K562 (cell line): Measurements from ENCODE around the gene SLC7A14. TPM values are rescaled to one million over a fixed set of nuclear protein-coding genes. Genes with fewer than 3 reads are reported as not detected.

Experiments
- ADNP ChIP-seq: fragments of 200-800 bp; sonication (Bioruptor generic); IDR thresholded peaks from 2 replicates; pipeline ENCODE4 v1.6.1; 2016; ENCODE audit warnings: missing genetic modification characterization, missing compliant biosample characterization
- DACH1 ChIP-seq: fragments of 450-650 bp; IDR thresholded peaks from 2 replicates; pipeline ENCODE4 v1.6.1; 2018; ENCODE audit not compliant: partially characterized antibody
- GATA2 ChIP-seq: sonication (generic); formaldehyde crosslinking; IDR thresholded peaks from 2 replicates; pipeline ENCODE4 v1.4.0; 2020; ENCODE audit warnings: mild to moderate bottlenecking, missing genetic modification reagents
- RAD21 ChIP-seq, 2 experiments: fragments of 250-450 bp in 1 of 2; fragments of 450-650 bp in 1 of 2; sonication (Bioruptor Pico) in 1 of 2; formaldehyde crosslinking in 1 of 2; IDR thresholded peaks in 1 of 2; conservative IDR thresholded peaks in 1 of 2; 2 replicates each; pipeline versions ENCODE4 v1.4.0 to v1.8.0; 2020 to 2022; ENCODE audit warnings: mild to moderate bottlenecking in 2 of 2, moderate library complexity in 1 of 2
- SMC3 ChIP-seq: conservative IDR thresholded peaks from 2 replicates; pipeline ENCODE4 v1.6.1; 2011; ENCODE audit warnings: low read depth, low read length, improper control_type of control experiment; ENCODE audit not compliant: insufficient read depth
- SRSF3 ChIP-seq: fragments of 200-400 bp; formaldehyde crosslinking; IDR thresholded peaks from 2 replicates; pipeline ENCODE4 v1.6.1; 2016; ENCODE audit warnings: mild to moderate bottlenecking, low read length, moderate library complexity; ENCODE audit not compliant: insufficient read depth
- STAT5B ChIP-seq: fragments of 250-450 bp; sonication (Bioruptor Pico); IDR thresholded peaks from 2 replicates; pipeline ENCODE4 v1.8.0; 2021; ENCODE audit warnings: mild to moderate bottlenecking, inconsistent platforms
- ZC3H4 ChIP-seq: sonication (generic); formaldehyde crosslinking; IDR thresholded peaks from 2 replicates; pipeline ENCODE4 v1.9.0; 2021; ENCODE audit warnings: missing genetic modification reagents, borderline replicate concordance
- ZNF197 ChIP-seq: fragments of 200-800 bp; sonication (Bioruptor generic); IDR thresholded peaks from 2 replicates; pipeline ENCODE4 v1.6.1; 2016; ENCODE audit warnings: low read depth, missing genetic modification characterization, missing compliant biosample characterization
- microRNA-seq: library from miRNA; unstranded; fragments of <30 nt; microRNA quantifications from one replicate; pipeline ENCODE4, GENCODE V29; 2018; ENCODE audit warnings: borderline microRNAs expressed
- polyA plus RNA-seq, 8 experiments: library from polyadenylated mRNA; depleted of rRNA in 4 of 8; stranded (reverse) in 5 of 8; unstranded in 3 of 8; fragments of >200 nt; fragmentation: Nextera tagmentation in 2 of 8; fragmentation: Illumina TruSeq in 1 of 8; extraction: Ambion mirVana in 2 of 8; extraction: Trizol in 1 of 8; gene quantifications; 2 replicates each; pipeline versions ENCODE4 v1.2.1 to v1.2.3, GENCODE V29; 2011 to 2014; ENCODE audit warnings: inconsistent platforms in 1 of 8, missing spikeins in 1 of 8
- total RNA-seq, 7 experiments: library from RNA; depleted of rRNA in 6 of 7; stranded (reverse); fragments of >200 nt in 6 of 7; fragmentation: Illumina TruSeq in 2 of 7; extraction: Trizol in 2 of 7; gene quantifications; 2 replicates each; pipeline versions ENCODE4 v1.2.1 to v1.2.3, GENCODE V29; 2011 to 2021; ENCODE audit warnings: low replicate concordance in 1 of 7
- TF ChIP-seq, protein P1 (sequence below), 3 experiments: IDR thresholded peaks in 2 of 3; conservative IDR thresholded peaks in 1 of 3; 2 replicates each; pipeline ENCODE4 v1.5.1; 2011 to 2012; ENCODE audit warnings: low read length in 3 of 3, mild to moderate bottlenecking in 3 of 3, control low read depth in 2 of 3, improper control_type of control experiment in 1 of 3, inconsistent platforms in 1 of 3, low read depth in 1 of 3, mixed read lengths in 1 of 3, moderate library complexity in 1 of 3; ENCODE audit not compliant: insufficient read depth in 2 of 3

The SLC7A14 gene
- total and polyA plus RNA-seq, 9 of the 15 experiments (the other 6 are each of a cell fraction or from before 2014, with no cell fraction given) = not detected

DNA sequence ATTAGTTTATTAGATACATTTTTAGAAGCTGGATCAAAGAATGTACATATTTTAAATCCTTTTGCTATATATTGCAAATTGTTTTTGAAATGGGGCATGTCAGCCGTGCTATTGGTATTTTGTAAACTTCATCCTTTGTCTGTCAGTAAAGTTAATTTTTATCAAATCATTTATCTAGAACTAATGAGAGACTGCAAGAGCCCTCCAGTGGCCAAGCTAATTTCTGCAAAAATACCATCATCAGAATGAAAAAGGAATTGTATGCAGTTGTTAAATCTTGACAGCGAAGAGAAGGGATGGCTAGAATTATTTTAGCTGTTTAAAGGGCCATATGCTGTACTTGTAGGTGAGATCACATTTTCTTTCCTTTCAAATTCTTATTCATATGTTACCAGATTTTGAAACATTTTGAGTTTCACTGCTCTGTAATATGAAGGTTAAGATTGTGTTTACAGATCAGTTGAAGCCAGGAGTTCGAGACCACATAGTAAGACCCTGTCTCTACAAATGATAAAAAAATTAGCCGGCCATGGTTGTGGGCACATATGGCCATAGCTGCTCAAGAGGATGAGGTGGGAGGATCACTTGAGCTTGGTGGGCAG is 175.3 kb downstream of the SLC7A14 start (continued):
- TF ChIP-seq RAD21 (CRISPR knock-in tag; conservative IDR thresholded peaks at IDR 0.05 in 1 of 2, IDR thresholded peaks at IDR 0.05 in 1 of 2) (peak; percentile 84 to 88), SMC3 (peak; percentile 55), STAT5B (CRISPR knock-in tag) (no peak), ZNF197 (CRISPR knock-in tag) (no peak), SRSF3 (no peak), DACH1 (peak; percentile 77), ZC3H4 (CRISPR knock-in tag) (no peak), ADNP (peak; percentile 4; the same call in 1 of the 2 replicates), GATA2 (peak; percentile 43; the same call in 1 of the 2 replicates)
- TF ChIP-seq, protein P1, sequence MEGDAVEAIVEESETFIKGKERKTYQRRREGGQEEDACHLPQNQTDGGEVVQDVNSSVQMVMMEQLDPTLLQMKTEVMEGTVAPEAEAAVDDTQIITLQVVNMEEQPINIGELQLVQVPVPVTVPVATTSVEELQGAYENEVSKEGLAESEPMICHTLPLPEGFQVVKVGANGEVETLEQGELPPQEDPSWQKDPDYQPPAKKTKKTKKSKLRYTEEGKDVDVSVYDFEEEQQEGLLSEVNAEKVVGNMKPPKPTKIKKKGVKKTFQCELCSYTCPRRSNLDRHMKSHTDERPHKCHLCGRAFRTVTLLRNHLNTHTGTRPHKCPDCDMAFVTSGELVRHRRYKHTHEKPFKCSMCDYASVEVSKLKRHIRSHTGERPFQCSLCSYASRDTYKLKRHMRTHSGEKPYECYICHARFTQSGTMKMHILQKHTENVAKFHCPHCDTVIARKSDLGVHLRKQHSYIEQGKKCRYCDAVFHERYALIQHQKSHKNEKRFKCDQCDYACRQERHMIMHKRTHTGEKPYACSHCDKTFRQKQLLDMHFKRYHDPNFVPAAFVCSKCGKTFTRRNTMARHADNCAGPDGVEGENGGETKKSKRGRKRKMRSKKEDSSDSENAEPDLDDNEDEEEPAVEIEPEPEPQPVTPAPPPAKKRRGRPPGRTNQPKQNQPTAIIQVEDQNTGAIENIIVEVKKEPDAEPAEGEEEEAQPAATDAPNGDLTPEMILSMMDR (IDR thresholded peaks at IDR 0.05 in 2 of 3, conservative IDR thresholded peaks at IDR 0.05 in 1 of 3; ENCODE audit: insufficient read depth in 2 of 3, low read depth in 1 of 3, low read length in 3 of 3) = peak; percentile 47 to 70 (median 53); a peak in 5 of 6 replicates

Small RNA genes within 50 kb of the gene (microRNA-seq; reads per million reads assigned to microRNA genes)
- not detected for gene MIR6828

Other genes starting within 250 kb of the SLC7A14 start
- gene SKIL, start 228.4 kb downstream of the SLC7A14 start, total RNA-seq (2014; rRNA removed) = 11.5 and 19.1 TPM in 2 replicates
- 16.2 and 20.0 TPM in 2 replicates for gene SKIL, start 228.4 kb downstream of the SLC7A14 start, total RNA-seq (2014; rRNA removed; fragmentation: Illumina TruSeq; extraction: Trizol)
- 15.5 and 15.6 TPM in 2 replicates for gene SKIL, start 228.4 kb downstream of the SLC7A14 start, total RNA-seq (2015; rRNA removed; fragmentation: Illumina TruSeq; extraction: Trizol)
- gene SKIL, start 228.4 kb downstream of the SLC7A14 start, total RNA-seq (2021) = 14.1 and 14.3 TPM in 2 replicates
- 5.7 and 6.7 TPM in 2 replicates for gene SKIL, start 228.4 kb downstream of the SLC7A14 start, polyA plus RNA-seq (2011; rRNA removed)
- gene SKIL, start 228.4 kb downstream of the SLC7A14 start, polyA plus RNA-seq (2014; fragmentation: Illumina TruSeq; extraction: Trizol) = 4.2 and 4.8 TPM in 2 replicates
- gene SKIL, start 228.4 kb downstream of the SLC7A14 start, polyA plus RNA-seq (2014; fragmentation: Nextera tagmentation; extraction: Ambion mirVana) = 1 to 10 TPM; 4.4 to 9.7 TPM
- 4.3 and 5.5 TPM in 2 replicates for gene SKIL, start 228.4 kb downstream of the SLC7A14 start, polyA plus RNA-seq (2014; rRNA removed)
- 0.37 and 0.41 TPM in 2 replicates for gene CLDN11, start 167.2 kb downstream of the SLC7A14 start, total RNA-seq (2014; rRNA removed)
- gene CLDN11, start 167.2 kb downstream of the SLC7A14 start, total RNA-seq (2014; rRNA removed; fragmentation: Illumina TruSeq; extraction: Trizol) = 0.16 and 0.18 TPM in 2 replicates
- gene CLDN11, start 167.2 kb downstream of the SLC7A14 start, total RNA-seq (2015; rRNA removed; fragmentation: Illumina TruSeq; extraction: Trizol) = 0.26 and 0.33 TPM in 2 replicates
- gene CLDN11, start 167.2 kb downstream of the SLC7A14 start, total RNA-seq (2021) = 0.24 and 0.42 TPM in 2 replicates
- gene CLDN11, start 167.2 kb downstream of the SLC7A14 start, polyA plus RNA-seq (2011; rRNA removed) = not detected in 2 replicates
- 0.17 and 0.18 TPM in 2 replicates for gene CLDN11, start 167.2 kb downstream of the SLC7A14 start, polyA plus RNA-seq (2014; fragmentation: Illumina TruSeq; extraction: Trizol)
- gene CLDN11, start 167.2 kb downstream of the SLC7A14 start, polyA plus RNA-seq (2014; fragmentation: Nextera tagmentation; extraction: Ambion mirVana) = under 1 TPM; 0.14 to 0.15 TPM
- gene CLDN11, start 167.2 kb downstream of the SLC7A14 start, polyA plus RNA-seq (2014; rRNA removed) = 0.05 and 0.16 TPM in 2 replicates